ENCODE data around the gene TLR1.
"Not testable (repeated sequence)": the region's sequence is repeated elsewhere in the genome, so short reads cannot be mapped to it uniquely, and the experiment has no call there.

TLR1 gene

DNA sequence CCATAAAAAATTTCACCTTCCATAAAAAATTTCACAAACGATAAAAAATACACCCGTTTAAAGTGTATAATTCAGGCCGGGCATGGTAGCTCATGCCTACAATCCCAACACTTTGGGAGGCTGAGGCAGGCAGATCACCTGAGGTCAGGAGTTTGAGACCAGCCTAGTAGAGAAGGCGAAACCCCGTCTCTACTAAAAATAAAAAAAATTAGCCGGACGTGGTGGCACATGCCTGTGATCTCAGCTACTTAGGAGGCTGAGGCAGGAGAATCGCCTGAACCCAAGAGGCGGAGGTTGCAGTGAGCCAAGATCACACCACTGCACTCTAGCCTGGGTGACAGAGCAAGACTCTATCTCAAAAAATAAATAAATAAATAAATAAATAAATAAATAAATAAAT, 1.7 kb upstream of the TLR1 start:
- DNase-seq = not testable (repeated sequence)

- DNase-seq = no peak
These were observed 1.0 kb upstream of the TLR1 start for GRCh38 chr4:38805530-38806145.

GRCh38 chr4:38803833-38804653, 548 bp downstream of the TLR1 start:
- no peak for DNase-seq

DNA sequence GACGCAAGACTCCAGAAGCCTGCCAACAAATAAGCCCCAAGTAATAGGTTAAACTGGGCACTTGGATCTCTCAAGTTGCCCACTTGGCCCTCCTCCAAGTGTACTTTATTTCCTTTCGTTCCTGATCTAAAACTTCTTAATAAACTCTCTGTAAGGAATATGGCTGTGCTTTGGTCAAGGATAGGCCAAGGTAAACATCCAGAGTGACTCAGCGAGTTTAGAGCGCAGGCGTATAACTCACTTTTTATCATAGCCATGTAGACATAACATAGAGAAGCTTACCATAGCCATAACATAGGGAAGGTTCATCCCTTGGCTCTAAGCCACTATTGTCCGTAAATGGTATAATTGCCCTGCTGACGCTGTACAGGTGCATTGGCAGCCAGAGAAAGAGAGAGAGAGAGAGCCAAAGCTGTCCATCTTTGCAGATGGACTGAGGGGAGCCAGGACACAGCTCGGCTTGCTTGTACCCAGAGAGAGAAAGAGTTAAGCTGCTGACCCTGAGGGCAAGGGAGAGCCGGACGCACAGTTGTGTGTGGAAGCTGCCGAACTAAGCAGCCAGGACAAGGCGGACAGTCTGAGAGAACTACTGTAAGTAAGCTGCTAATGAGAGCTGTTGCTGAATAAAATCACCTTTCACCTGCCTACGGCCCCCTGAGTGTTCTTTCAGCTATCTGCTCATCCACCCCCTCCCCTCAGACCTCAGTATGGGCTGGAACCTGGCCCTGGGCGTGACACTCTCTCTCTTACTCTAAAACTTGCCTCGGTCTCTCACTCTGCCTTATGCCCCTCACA, 1.8 kb downstream of the TLR1 start:
- no peak for DNase-seq

- no peak for DNase-seq
These were observed 3.6 kb downstream of the TLR1 start for GRCh38 chr4:38800961-38801450.

DNA sequence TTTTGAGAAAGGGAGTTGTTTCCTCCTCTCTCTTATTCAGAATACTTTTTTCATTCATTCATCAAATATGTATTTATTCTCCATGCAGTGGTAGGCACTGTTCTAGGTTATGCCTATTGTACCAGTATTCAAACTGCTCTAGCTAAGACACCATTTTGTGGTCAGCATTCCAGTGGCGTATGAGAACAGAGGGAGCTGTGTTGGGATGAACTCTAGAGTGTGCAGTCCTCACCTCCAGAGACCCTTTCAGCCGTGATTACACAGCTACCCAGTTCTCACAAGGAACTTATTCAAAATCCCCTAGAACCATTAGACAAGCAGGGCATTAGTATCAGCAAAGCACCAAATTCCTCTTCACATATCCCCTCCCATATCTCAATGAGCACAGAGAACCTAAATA, 4.2 kb downstream of the TLR1 start:
- DNase-seq = no peak

GRCh38 chr4:38795087-38795486, 9.5 kb downstream of the TLR1 start:
- no peak for DNase-seq

GRCh38 chr4:38794051-38794450, 10.5 kb downstream of the TLR1 start:
- no peak for DNase-seq

DNA sequence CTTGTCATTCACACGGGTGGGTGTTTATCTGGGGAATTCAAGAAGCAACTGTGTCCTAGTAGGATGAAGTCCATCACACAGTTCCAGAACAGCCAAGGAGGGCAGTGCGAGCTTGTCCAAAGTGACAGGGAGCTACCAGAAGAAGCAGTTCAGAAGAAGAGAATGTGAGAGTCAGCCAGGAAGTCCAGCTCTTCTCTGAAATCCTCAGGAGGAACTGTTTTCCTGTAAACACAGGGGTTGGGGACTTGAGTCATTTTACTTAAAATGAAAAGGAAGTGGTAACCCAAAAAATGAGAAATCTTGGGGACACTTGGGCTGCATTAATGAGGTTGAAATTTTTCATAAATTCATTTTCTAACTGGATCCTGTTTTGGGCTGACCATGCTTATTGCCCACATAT, 13.6 kb downstream of the TLR1 start:
- DNase-seq = no peak

DNA sequence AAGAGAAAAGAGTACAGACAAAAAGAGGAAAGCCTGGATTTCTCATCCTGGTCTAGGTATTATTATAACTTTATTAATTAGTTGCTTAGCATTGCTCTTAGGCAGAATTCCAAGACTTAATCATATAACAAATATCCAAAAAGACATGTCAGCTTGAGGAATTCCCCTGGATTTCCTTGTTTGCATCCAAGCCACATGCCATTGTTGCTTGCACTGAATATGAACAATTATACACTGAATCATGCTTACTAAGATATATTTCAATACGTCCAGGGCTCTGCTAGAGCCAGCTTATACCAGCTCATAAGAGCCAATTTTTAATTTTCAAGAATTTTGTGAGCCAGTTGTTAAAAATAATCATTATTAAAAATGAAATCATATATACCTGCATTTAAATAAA, 16.3 kb downstream of the TLR1 start:
- no peak for DNase-seq

GRCh38 chr4:38787693-38788092, 16.9 kb downstream of the TLR1 start:
- DNase-seq = no peak

DNA sequence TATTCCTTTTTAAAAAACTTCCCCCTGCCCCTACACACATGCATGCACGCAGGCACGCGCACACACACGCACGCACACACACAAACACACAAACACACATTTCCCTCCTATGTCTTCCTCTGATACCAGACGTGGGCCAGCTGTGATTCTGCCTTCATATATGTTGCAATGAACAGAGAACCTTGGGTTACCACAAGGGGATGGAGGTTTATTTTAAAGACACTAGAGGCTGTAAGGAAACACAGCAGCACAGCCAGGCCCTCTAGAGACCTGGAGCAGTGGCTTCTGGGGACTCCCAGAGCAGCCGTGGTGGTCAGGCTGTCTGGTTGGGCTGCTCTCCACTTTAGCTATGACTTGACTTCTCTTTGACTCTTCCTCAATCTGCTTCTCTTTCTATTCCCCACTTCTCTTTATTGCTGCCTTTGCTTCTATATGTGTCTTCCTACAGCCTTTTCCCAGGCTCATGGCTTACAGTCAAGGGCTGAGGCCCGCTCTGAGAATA, 18.6 kb downstream of the TLR1 start:
- DNase-seq = no peak

DNA sequence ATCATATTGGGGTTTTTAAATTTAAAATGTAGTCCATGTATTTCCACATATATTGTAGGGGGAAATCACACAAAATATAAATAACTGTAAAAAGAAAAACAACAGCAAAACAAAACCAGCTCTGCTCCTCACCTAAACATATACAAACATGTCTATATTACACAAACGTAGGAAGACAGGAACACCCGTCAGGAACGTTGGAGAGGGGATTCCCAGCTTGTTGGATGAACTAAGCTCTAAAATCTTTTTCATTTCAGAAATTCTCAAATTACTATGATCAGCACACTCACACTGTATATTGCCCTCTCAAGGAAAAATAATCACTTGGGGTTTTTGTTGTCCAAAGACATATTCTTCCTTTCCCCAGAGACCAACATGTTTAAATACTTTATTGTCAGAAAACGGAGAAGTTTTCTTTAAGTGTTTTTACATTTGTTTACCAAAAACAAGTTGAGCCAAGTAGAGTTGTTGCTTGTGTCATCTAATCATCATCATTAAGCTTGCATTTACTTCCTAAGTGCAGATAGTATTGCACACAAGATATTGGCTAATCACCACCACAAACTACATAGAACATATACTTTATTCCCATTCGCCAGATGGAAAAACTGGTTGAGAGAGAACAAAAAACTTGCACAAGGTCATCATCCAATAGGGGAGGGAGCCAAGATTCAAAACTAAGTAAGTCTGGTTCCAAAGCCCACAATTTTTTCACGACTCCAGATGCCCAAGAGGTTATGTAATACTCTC, 19.4 kb downstream of the TLR1 start:
- no peak for DNase-seq

DNA sequence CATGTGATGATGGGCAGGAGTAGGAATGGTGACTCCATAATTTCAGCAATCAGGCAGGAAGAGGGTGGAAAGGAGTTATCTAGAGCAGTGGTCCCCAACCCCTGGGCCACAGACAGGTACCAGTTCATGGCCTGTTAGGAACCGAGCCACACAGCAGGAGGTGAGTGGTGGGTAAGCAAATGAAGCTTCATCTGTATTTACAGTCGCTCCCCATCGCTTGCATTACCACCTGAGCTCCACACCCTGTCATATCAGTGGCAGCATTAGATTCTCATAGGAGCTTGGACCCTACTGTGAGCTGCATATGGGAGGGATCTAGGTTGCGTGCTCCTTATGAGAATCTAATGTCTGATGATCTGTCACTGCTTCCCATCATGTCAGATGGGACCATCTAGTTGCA, 20.4 kb downstream of the TLR1 start:
- DNase-seq = no peak

DNA sequence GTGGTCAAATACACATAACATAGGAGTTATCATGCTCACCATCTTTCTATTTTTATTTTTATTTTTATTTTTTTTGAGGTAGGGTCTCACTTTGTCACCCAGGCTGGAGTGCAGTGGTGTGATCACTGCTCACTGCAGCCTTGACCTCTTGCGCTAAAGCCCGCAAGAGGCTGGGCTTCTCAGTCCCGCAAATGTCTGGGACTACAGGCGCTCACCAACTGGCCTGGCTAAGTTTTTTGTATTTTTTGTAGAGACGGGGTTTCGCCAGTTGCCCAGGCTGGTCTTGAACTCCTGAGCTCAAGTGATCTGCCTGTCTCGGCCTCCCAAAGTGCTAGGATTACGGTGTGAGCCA, 21.5 kb downstream of the TLR1 start:
- DNase-seq = no peak

GRCh38 chr4:38782452-38783108, 22.0 kb downstream of the TLR1 start, which contains the start of gene TLR10:
TSS of gene TLR10 (minus strand) at chr4:38782990. CDS start at chr4:38775590, 7,400 bp downstream.
- peak; percentile 26 for DNase-seq

DNA sequence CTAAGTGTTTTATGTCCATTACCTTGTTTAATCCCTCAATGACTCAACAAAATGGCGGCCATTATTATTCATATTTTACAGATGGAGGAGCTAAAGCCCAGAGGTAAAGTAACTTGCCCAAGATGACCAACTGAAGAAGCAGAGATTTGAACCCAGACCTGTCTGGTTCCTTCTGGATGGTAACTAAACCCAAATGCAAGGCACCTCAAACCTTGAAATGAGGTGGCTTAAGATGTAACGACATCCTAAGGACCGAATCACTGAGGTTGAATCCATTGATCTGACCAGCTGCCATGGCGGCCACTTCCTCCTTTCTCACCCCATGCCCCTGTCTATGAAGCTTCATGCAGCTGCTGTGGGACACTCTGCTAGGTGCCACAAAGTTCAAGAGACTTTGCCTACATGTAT, 22.7 kb downstream of the TLR1 start:
- DNase-seq = no peak

- no peak for DNase-seq
These were observed 23.6 kb downstream of the TLR1 start for GRCh38 chr4:38780833-38781484.

GRCh38 chr4:38779790-38780189, 24.8 kb downstream of the TLR1 start:
- no peak for DNase-seq

DNA sequence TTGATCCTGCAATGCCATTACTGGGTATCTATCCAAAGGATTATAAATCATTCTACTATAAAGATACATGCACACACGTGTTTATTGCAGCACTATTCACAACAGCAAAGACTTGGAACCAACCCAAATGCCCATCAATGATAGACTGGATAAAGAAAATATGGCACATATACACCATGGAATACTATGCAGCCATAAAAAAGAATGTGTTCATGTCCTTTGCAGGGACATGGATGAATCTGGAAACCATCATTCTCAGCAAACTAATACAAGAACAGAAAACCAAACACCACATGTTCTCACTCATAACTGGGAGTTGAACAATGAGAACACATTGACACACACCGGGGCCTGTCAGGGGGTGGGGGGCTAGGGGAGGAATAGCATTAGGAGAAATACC, 26.7 kb downstream of the TLR1 start:
- DNase-seq = not testable (repeated sequence)

GRCh38 chr4:38775326-38775725, 29.3 kb downstream of the TLR1 start:
- DNase-seq = no peak
